Peyer's patch (tissue), 4 donors: ENCODE data around the gene PKP4. TPM values are rescaled to one million over a fixed set of nuclear protein-coding genes. Genes with fewer than 3 reads are reported as not detected.

Experiments
- DNase-seq, 3 donors: peaks; one replicate each; pipeline ENCODE4 v3.0.0-alpha.2; 2017 to 2019
- H3K27ac ChIP-seq, 4 donors: fragments of 200-600 bp; sonication (generic); one replicate each; pipeline ENCODE4 v1.5.1; 2016 to 2019
- H3K27me3 ChIP-seq, 2 donors: fragments of 200-600 bp; sonication (generic); one replicate each; pipeline ENCODE4 v1.5.1; 2019
- H3K36me3 ChIP-seq, 3 donors: fragments of 200-600 bp; sonication (generic); one replicate each; pipeline ENCODE4 v1.5.1; 2016 to 2019
- H3K4me1 ChIP-seq, 4 donors: fragments of 200-600 bp; sonication (generic); one replicate each; pipeline ENCODE4 v1.5.1; 2016 to 2019
- H3K4me3 ChIP-seq, 4 donors: fragments of 200-600 bp; sonication (generic); 1 replicate in 3 of 4; 2 replicates in 1 of 4; pipeline ENCODE4 v1.5.1; 2016 to 2019; ENCODE audit warnings: mild to moderate bottlenecking in 1 of 4
- H3K9me3 ChIP-seq, 4 donors: fragments of 200-600 bp; sonication (generic); one replicate each; pipeline ENCODE4 v1.5.1; 2016 to 2019; ENCODE audit warnings: mild to moderate bottlenecking in 1 of 4
- CTCF ChIP-seq, 6 experiments: fragments of 450-650 bp in 4 of 6; fragments of 200-600 bp in 2 of 6; sonication (generic) in 1 of 6; IDR thresholded peaks; one replicate each; pipeline ENCODE4 v1.5.1; 2017 to 2019; ENCODE audit warnings: antibody characterized with exemption in 6 of 6, mild to moderate bottlenecking in 3 of 6, moderate library complexity in 1 of 6
- POLR2A ChIP-seq, 2 donors: fragments of 450-650 bp; IDR thresholded peaks; one replicate each; pipeline ENCODE4 v1.5.1; 2017; ENCODE audit warnings: antibody characterized with exemption in 2 of 2, mild to moderate bottlenecking in 2 of 2, moderate library complexity in 2 of 2
- total RNA-seq, 4 donors: library from RNA; depleted of rRNA; stranded (reverse); fragments of >200 nt; gene quantifications; one replicate each; pipeline ENCODE4 v1.1.0, GENCODE V29; 2016

The PKP4 gene
- 100 to 1,000 TPM in 2 of 4 donors, 10 to 100 TPM in 2; 67.8 to 168 (median 117) TPM for total RNA-seq

- peaks cover 0 to 21% (median 4%) of the 10 kb centered on the region in 4 donors for H3K4me1 ChIP-seq
- no peaks in the 10 kb centered on the region for H3K27me3 ChIP-seq
- no peaks in the 10 kb centered on the region for H3K9me3 ChIP-seq
- H3K4me3 ChIP-seq: peak within 1 kb of the TSS; percentile 88 to 98 (median 91)
- TF ChIP-seq CTCF (IDR thresholded peaks at IDR 0.05) (peak in 3 of 6 experiments; percentile 35 to 45 (median 38)), POLR2A (IDR thresholded peaks at IDR 0.05) (peak in 1 of 2 donors; percentile 47)
- H3K36me3 ChIP-seq: no peaks in the 10 kb centered on the region
- peak; percentile 88 to 95 (median 90) for DNase-seq
- peak within 1 kb of the TSS; percentile 87 to 97 (median 92) for H3K27ac ChIP-seq
These were observed at the start of gene PKP4, which contains the start of gene CCDC148 for GRCh38 chr2:158456309-158457066. Gene PKP4 (plus strand): TSS chr2:158456952. CDS start chr2:158533185, 76,233 bp downstream. Gene CCDC148 (minus strand): TSS chr2:158456753. CDS start chr2:158456439, 314 bp downstream.

DNA sequence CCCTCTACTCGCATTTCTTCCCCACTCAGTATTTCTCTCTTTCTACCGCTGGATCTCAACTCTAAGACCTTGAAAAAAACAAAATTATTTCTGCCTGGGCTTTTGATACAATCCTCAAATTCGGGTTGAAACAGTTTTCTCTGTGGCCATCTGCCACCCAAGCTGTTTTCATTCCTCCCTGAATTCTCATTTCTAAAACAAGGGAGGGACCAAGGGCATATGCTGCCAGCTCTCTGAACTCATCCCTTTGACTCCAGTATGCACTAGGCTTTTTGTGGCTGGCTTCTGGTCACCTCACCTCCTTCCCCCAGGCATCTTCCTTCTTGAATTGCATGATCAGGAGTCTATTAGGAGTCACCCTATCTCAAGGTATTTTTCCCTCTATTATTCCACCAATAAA, 49.7 kb upstream of the PKP4 start:
- TF ChIP-seq POLR2A (IDR thresholded peaks at IDR 0.05) (no peak), CTCF (IDR thresholded peaks at IDR 0.05) (no peak)
- Histone ChIP-seq H3K9me3 (no peaks in the 10 kb centered on the region), H3K36me3 (no peaks in the 10 kb centered on the region), H3K27ac (no peak overlapping the region), H3K4me3 (no peak overlapping the region), H3K27me3 (no peaks in the 10 kb centered on the region), H3K4me1 (no peaks in the 10 kb centered on the region)
- DNase-seq: no peak

DNA sequence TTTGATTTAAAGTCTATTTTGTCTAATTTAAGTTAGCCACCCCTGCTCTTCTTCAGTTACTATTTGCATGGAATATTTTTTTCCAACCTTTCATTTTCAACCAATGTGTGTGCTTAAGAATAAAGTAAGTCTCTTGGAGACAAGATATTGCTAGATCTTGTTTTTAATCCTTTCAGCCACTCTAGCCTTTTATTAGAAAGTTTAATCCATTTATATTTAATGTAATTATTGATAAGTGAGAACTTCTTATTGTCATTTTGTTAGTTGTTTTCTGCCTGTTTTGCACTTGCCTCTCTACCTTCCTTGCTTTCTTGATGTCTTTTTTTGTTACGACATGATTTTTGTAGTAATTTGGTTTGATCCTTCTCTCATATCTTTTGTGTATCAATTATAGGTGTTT, 46.6 kb upstream of the PKP4 start:
- Histone ChIP-seq H3K4me1 (no peaks in the 10 kb centered on the region), H3K9me3 (no peaks in the 10 kb centered on the region), H3K27ac (no peak overlapping the region), H3K4me3 (no peak overlapping the region), H3K36me3 (no peaks in the 10 kb centered on the region), H3K27me3 (no peaks in the 10 kb centered on the region)
- no peak for DNase-seq
- no peak for TF ChIP-seq POLR2A (IDR thresholded peaks at IDR 0.05)
- TF ChIP-seq CTCF (IDR thresholded peaks at IDR 0.05): no peak

- TF ChIP-seq POLR2A (IDR thresholded peaks at IDR 0.05): no peak
- TF ChIP-seq CTCF (IDR thresholded peaks at IDR 0.05): no peak
- peaks cover 0 to 9% (median 0%) of the 10 kb centered on the region in 4 donors for H3K9me3 ChIP-seq
- H3K27ac ChIP-seq: no peak overlapping the region
- no peak for DNase-seq
- no peaks in the 10 kb centered on the region for H3K4me1 ChIP-seq
- H3K27me3 ChIP-seq: no peaks in the 10 kb centered on the region
- H3K4me3 ChIP-seq: no peak overlapping the region
- H3K36me3 ChIP-seq: no peaks in the 10 kb centered on the region
These were observed 45.0 kb upstream of the PKP4 start for GRCh38 chr2:158411748-158412147.

DNA sequence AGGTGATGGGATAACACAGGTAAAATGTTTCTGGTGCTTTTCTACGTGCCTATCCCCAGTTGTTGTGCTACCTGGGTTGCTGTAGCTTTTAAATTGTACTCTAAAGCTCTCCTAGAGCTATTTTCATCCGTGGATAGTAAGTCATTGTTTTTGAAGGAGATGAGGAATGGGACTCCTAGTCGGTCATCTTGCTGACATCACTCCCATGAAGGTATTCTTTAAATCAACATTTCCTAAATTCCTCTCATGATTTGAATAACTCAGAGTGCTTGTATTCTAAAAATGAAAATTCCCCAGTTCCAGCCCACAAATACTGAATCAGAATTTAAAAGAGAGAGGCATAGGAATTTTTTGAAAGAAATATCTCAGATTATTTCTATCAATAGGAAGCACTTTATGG, 44.5 kb upstream of the PKP4 start:
- no peak for DNase-seq
- Histone ChIP-seq H3K27me3 (no peaks in the 10 kb centered on the region), H3K36me3 (no peaks in the 10 kb centered on the region), H3K9me3 (peaks cover 0 to 9% (median 0%) of the 10 kb centered on the region in 4 donors), H3K27ac (no peak overlapping the region), H3K4me1 (no peaks in the 10 kb centered on the region), H3K4me3 (no peak overlapping the region)
- TF ChIP-seq CTCF (IDR thresholded peaks at IDR 0.05) (no peak), POLR2A (IDR thresholded peaks at IDR 0.05) (no peak)
